Retinal pigment epithelial cell (primary cell): ENCODE results near the gene ATG16L1.

ENCODE experiments used
- DNase-seq: peaks from one replicate; pipeline ENCODE4 v3.0.0-alpha.2; 2010; ENCODE audit warnings: low read depth
- H3K4me3 ChIP-seq: 2 replicates; pipeline ENCODE4 v1.5.1; 2011; ENCODE audit warnings: mild to moderate bottlenecking, low read length, control low read depth, moderate library complexity
- CTCF ChIP-seq: conservative IDR thresholded peaks from 2 replicates; pipeline ENCODE4 v1.5.1; 2011; ENCODE audit warnings: low read depth, low read length, control low read depth, inconsistent platforms

Gene ATG16L1

GRCh38 chr2:233317196-233317943, 65.9 kb downstream of the ATG16L1 start:
- no peak overlapping the region for H3K4me3 ChIP-seq
- TF ChIP-seq CTCF: no peak
- no peak for DNase-seq

GRCh38 chr2:233319256-233319655, 67.8 kb downstream of the ATG16L1 start:
- no peak for DNase-seq
- H3K4me3 ChIP-seq: no peak overlapping the region
- no peak for TF ChIP-seq CTCF

DNA sequence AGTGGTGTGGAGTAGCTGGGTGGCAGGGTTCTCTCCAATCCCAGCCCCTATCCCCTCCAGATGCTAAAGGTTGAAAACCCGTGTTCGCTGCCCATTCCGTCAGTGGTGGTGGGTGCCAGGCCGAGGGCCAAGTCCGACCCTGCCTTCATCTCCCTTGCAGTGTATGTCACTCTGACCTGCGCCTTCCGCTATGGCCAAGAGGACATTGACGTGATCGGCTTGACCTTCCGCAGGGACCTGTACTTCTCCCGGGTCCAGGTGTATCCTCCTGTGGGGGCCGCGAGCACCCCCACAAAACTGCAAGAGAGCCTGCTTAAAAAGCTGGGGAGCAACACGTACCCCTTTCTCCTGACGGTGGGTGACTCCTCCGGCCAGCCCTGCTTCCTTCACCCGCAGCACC, 69.0 kb downstream of the ATG16L1 start:
- no peak for TF ChIP-seq CTCF
- no peak overlapping the region for H3K4me3 ChIP-seq

DNA sequence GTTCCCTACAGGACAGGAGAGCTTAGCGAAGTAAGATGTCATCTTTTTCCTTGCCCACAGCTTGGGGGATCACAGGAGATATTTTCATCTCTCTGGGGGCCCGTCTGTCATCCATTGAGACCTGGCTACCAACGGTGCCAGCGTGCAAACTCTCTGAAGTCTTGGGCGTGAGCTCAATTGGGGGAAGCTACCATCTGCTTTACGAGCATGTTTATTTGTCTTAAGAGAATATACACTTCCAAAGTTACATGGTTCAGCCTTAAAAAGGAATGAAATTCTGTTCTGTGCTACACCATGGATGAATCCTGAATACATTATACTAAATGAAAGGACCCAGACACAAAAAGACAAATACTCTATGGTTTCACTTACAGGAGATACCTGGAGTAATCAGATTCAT, 69.7 kb downstream of the ATG16L1 start:
- DNase-seq: no peak
- H3K4me3 ChIP-seq: no peak overlapping the region
- no peak for TF ChIP-seq CTCF

More for the DNA sequence above, 69.0 kb downstream of the ATG16L1 start:
- DNase-seq: no peak

GRCh38 chr2:233323851-233324250, 72.4 kb downstream of the ATG16L1 start:
- no peak for DNase-seq
- H3K4me3 ChIP-seq: no peak overlapping the region
- TF ChIP-seq CTCF: no peak

DNA sequence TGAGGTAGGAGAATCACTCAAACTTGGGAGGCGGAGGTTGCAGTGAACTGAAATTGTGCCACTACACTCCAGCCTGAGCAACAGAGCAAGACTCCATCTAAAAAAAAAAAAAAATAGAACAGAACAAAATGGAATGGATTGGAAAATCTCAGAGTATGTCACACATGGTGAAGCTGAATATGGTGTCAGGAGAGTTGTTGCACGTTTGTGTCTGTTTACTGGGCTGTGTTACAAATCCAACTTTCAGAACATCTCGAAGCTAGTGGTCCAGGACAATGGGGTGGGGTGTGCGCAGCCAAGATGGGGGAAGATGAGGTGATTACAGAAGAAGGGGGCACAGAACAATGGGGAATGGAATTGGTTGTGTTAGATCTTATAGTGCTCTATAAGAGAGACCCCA, 73.8 kb downstream of the ATG16L1 start:
- no peak for DNase-seq

More for the DNA sequence above, 73.8 kb downstream of the ATG16L1 start:
- no peak for TF ChIP-seq CTCF
- no peak overlapping the region for H3K4me3 ChIP-seq
